ENCODE data around the gene GLUD2.

DNA sequence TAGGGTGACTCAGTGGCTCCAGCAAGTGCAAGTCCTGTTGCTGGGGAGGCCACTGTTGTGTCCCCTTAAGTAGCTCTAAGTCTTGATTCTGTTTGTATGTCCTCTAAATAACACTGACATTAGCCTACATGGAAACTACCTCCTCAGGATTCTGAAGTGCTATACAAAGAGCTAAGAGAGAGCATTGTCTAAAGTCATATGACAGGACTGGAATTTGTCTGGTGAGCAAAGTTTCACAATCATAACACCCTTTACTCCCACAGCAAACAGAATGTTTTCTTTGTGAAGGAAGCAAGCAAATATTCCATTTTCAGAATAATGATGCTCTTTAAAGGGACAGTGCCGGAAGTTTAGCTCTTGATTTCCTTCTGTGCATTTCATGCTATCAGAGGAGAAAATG is 38.5 kb upstream of the GLUD2 start:
- TF ChIP-seq, protein P1, sequence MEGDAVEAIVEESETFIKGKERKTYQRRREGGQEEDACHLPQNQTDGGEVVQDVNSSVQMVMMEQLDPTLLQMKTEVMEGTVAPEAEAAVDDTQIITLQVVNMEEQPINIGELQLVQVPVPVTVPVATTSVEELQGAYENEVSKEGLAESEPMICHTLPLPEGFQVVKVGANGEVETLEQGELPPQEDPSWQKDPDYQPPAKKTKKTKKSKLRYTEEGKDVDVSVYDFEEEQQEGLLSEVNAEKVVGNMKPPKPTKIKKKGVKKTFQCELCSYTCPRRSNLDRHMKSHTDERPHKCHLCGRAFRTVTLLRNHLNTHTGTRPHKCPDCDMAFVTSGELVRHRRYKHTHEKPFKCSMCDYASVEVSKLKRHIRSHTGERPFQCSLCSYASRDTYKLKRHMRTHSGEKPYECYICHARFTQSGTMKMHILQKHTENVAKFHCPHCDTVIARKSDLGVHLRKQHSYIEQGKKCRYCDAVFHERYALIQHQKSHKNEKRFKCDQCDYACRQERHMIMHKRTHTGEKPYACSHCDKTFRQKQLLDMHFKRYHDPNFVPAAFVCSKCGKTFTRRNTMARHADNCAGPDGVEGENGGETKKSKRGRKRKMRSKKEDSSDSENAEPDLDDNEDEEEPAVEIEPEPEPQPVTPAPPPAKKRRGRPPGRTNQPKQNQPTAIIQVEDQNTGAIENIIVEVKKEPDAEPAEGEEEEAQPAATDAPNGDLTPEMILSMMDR (IDR thresholded peaks at IDR 0.05), result no peak
- TF ChIP-seq EZH2 (IDR thresholded peaks at IDR 0.05), result no peak
